GM19351 (cell line): Measurements from ENCODE around the gene RALB.
"Not testable (repeated sequence)": the region's sequence is repeated elsewhere in the genome, so short reads cannot be mapped to it uniquely, and the experiment has no call there.

Experiments used
- ATAC-seq: cut with Tn5 transposase; IDR thresholded peaks from one replicate; pipeline ENCODE4 v1.9.1; 2021; ENCODE audit warnings: mild to moderate bottlenecking, moderate library complexity; ENCODE audit not compliant: unreplicated experiment

The RALB gene

GRCh38 chr2:120243211-120243610 is 9.4 kb upstream of the RALB start:
- ATAC-seq: no peak

- no peak for ATAC-seq
These were observed 8.6 kb upstream of the RALB start for GRCh38 chr2:120243875-120244553.

- ATAC-seq: no peak
These were observed 7.8 kb upstream of the RALB start for GRCh38 chr2:120244656-120245519.

GRCh38 chr2:120245520-120246332 is 6.9 kb upstream of the RALB start:
- no peak for ATAC-seq

GRCh38 chr2:120246546-120247300 is 5.9 kb upstream of the RALB start:
- no peak for ATAC-seq

- no peak for ATAC-seq
These were observed 4.8 kb upstream of the RALB start for GRCh38 chr2:120247851-120248250.

- ATAC-seq: no peak
These were observed 2.0 kb upstream of the RALB start for GRCh38 chr2:120250640-120251039.

GRCh38 chr2:120251078-120251477 is 1.6 kb upstream of the RALB start:
- no peak for ATAC-seq

- no peak for ATAC-seq
These were observed 800 bp upstream of the RALB start for GRCh38 chr2:120251880-120252224.

- ATAC-seq: peak; percentile 30
These were observed 600 bp downstream of the RALB start for GRCh38 chr2:120253021-120253882.

- no peak for ATAC-seq
These were observed 1.5 kb downstream of the RALB start for GRCh38 chr2:120254178-120254577.

GRCh38 chr2:120255071-120255470 is 2.4 kb downstream of the RALB start:
- ATAC-seq: no peak

- ATAC-seq: no peak
These were observed 3.5 kb downstream of the RALB start for GRCh38 chr2:120255986-120256650.

GRCh38 chr2:120256651-120257000 is 4.0 kb downstream of the RALB start:
- no peak for ATAC-seq

- ATAC-seq: no peak
These were observed 4.9 kb downstream of the RALB start for GRCh38 chr2:120257522-120257921.

GRCh38 chr2:120258196-120258595 is 5.5 kb downstream of the RALB start:
- ATAC-seq: no peak

- not testable (repeated sequence) for ATAC-seq
These were observed 7.3 kb downstream of the RALB start for GRCh38 chr2:120259939-120260338.

- ATAC-seq: no peak
These were observed 8.1 kb downstream of the RALB start for GRCh38 chr2:120260736-120261135.

- ATAC-seq: peak; percentile 76
These were observed 8.8 kb downstream of the RALB start for GRCh38 chr2:120261387-120262006.
